ENCODE results near the gene KCNJ9.

- TF ChIP-seq CTCF (conservative IDR thresholded peaks at IDR 0.05; ENCODE audit: low read length) (no peak), EZH2phosphoT487 (IDR thresholded peaks at IDR 0.05; ENCODE audit: borderline replicate concordance) (no peak)
Observed at GRCh38 chr1:160097151-160097910, 16.0 kb downstream of the KCNJ9 start.
